Heart right ventricle (tissue), 16 donors: ENCODE measurements around the gene SPDEF. TPM values are rescaled to one million over a fixed set of nuclear protein-coding genes. Genes with fewer than 3 reads are reported as not detected.

ENCODE experiments used
- ATAC-seq, 8 donors: fragments of 200-7000 bp; cut with Tn5 transposase; one replicate each; pipeline ENCODE4 v1.9.1; 2020; ENCODE audit warnings: mild to moderate bottlenecking in 8 of 8, moderate library complexity in 8 of 8, moderate number of reproducible peaks in 1 of 8
- DNase-seq, 2 donors: peaks; one replicate each; pipeline ENCODE4 v3.0.0-alpha.2; 2020
- H3K27ac ChIP-seq, 10 donors: fragments of 200-600 bp; sonication (generic) in 2 of 10; one replicate each; pipeline versions ENCODE4 v1.5.0 to v1.8.0; 2020 to 2022; ENCODE audit warnings: mild to moderate bottlenecking in 3 of 10
- H3K27me3 ChIP-seq, 7 donors: fragments of 200-600 bp; one replicate each; pipeline ENCODE4 v1.8.0; 2021 to 2022; ENCODE audit warnings: mild to moderate bottlenecking in 2 of 7
- H3K36me3 ChIP-seq, 9 donors: fragments of 200-600 bp; sonication (generic) in 1 of 9; one replicate each; pipeline versions ENCODE4 v1.5.0 to v1.8.0; 2020 to 2022; ENCODE audit warnings: mild to moderate bottlenecking in 2 of 9
- H3K4me1 ChIP-seq, 9 donors: fragments of 200-600 bp; sonication (generic) in 1 of 9; one replicate each; pipeline versions ENCODE4 v1.5.0 to v1.8.0; 2020 to 2022; ENCODE audit warnings: mild to moderate bottlenecking in 4 of 9
- H3K4me3 ChIP-seq, 10 donors: fragments of 200-600 bp; sonication (generic) in 2 of 10; one replicate each; pipeline versions ENCODE4 v1.5.0 to v1.8.0; 2020 to 2022; ENCODE audit warnings: mild to moderate bottlenecking in 7 of 10, moderate library complexity in 2 of 10
- H3K9me3 ChIP-seq, 11 donors: fragments of 200-600 bp in 10 of 11; sonication (generic) in 2 of 11; one replicate each; pipeline versions ENCODE4 v1.5.0 to v1.8.0; 2013 to 2022; ENCODE audit warnings: mild to moderate bottlenecking in 2 of 11, control low read depth in 1 of 11, moderate library complexity in 1 of 11
- CTCF ChIP-seq, 9 donors: fragments of 200-600 bp; sonication (generic) in 2 of 9; IDR thresholded peaks; one replicate each; pipeline versions ENCODE4 v1.5.0 to v1.8.0; 2021 to 2022; ENCODE audit warnings: antibody characterized with exemption in 9 of 9, mild to moderate bottlenecking in 5 of 9, moderate library complexity in 1 of 9
- whole genome bisulfite sequencing, 2 donors: extraction: QIAGEN DNeasy Blood & Tissue Kit; methylation state at CpG; one replicate each; pipeline ENCODE4 v1.1.7; 2013; ENCODE audit warnings: inconsistent platforms in 1 of 2; 5-methylcytosine and 5-hydroxymethylcytosine counted together
- intact Hi-C, 10 donors: fragments of 100-400 bp; cut with DNase I; formaldehyde crosslinking; loops; one replicate each; pipeline versions ENCODE4 v1.11.1 to v1.14.2; 2022
- polyA plus RNA-seq, 2 donors: library from polyadenylated mRNA; stranded (reverse); fragments of 200-250 nt; gene quantifications; one replicate each; pipeline ENCODE4 v1.2.3, GENCODE V29; 2013
- total RNA-seq, 10 donors: library from RNA; stranded (reverse); fragmentation: NEBNext Ultra II Directional in 3 of 10; extraction: Animal tissue kit (Norgen Biotek cat#: 25700) in 3 of 10; gene quantifications; one replicate each; pipeline versions ENCODE4 v1.2.1 to v1.2.4, GENCODE V29; 2021 to 2023
- donor health status: Arrhythmogenic right ventricular cardiomyopathy.
- donor health status: ischemic (EF 13 %, LVEDD 7.1; RV severe dilation, severe dysfunction).
- donor health status: healthy with polysubstance abuse.
- donor health status: DM: no; HTN: yes; CAD: no.
- donor health status: DM: no; HTN: no; CAD: no.
- donor health status: ischemic (EF 25% LVEDD 6.9; RV normal size, moderate dysfunction).
- donor health status: ischemic (EF 25% LVEDD 5.7; RV mildly dilated, moderate dysfunction).
- donor health status: healthy.
- donor health status: DM: yes; HTN: yes; CAD: no.
- donor health status: Ischemic cardiomyopathy.
- donor health status: ischemic (EF 35%, LVEDD 5.7; RV mildly dilated, moderate dysfunction).
- donor health status: nonischemic (EF 11% LVEDD 7.7; RV severe dilation, severe dysfunction).
- donor health status: DM: yes; HTN: yes; CAD: no.
- donor health status: PGD.
- donor health status: ischemic (EF 29% LVEDD 5.4; RV normal size, mild dysfunction).
- donor health status: nonischemic (EF 23%, LVEDD 6.1; RV moderate dilation, normal function).

The SPDEF gene
- total and polyA plus RNA-seq, 12 donors: 0.15 to 0.60 (median 0.22) TPM; not detected in 2

- intact Hi-C loops: no loop called here
- no peaks in the 10 kb centered on the region for H3K36me3 ChIP-seq
- H3K9me3 ChIP-seq: peaks cover 0 to 10% (median 0%) of the 10 kb centered on the region in 11 donors
- H3K27ac ChIP-seq: no peak overlapping the region
- no peak for TF ChIP-seq CTCF (IDR thresholded peaks at IDR 0.05)
- no peak overlapping the region for H3K4me3 ChIP-seq
- WGBS, 2 donors: 93 to 94% methylated on average over 4 of the region's 4 CpGs
- peaks cover 0 to 5% (median 0%) of the 10 kb centered on the region in 7 donors for H3K27me3 ChIP-seq
- no peak for DNase-seq
- H3K4me1 ChIP-seq: peaks cover 0 to 5% (median 0%) of the 10 kb centered on the region in 9 donors
- ATAC-seq: no peak
Measured at GRCh38 chr6:34558172-34558714, 2.1 kb upstream of the SPDEF start.

- no peaks in the 10 kb centered on the region for H3K36me3 ChIP-seq
- intact Hi-C loops: no loop called here
- H3K4me1 ChIP-seq: peaks cover 0 to 5% (median 0%) of the 10 kb centered on the region in 9 donors
- DNase-seq (no peak), ATAC-seq (no peak)
- peaks cover 0 to 10% (median 0%) of the 10 kb centered on the region in 11 donors for H3K9me3 ChIP-seq
- 79 to 80% methylated on average over 9 of the region's 9 CpGs for WGBS, 2 donors
- H3K27me3 ChIP-seq: no peaks in the 10 kb centered on the region
- no peak overlapping the region for H3K27ac ChIP-seq
- no peak for TF ChIP-seq CTCF (IDR thresholded peaks at IDR 0.05)
- H3K4me3 ChIP-seq: no peak overlapping the region
Measured at GRCh38 chr6:34557228-34557627, 1.1 kb upstream of the SPDEF start.

- Histone ChIP-seq H3K27me3 (no peaks in the 10 kb centered on the region), H3K4me1 (peaks cover 0 to 5% (median 0%) of the 10 kb centered on the region in 9 donors), H3K9me3 (peaks cover 0 to 10% (median 0%) of the 10 kb centered on the region in 11 donors), H3K36me3 (no peaks in the 10 kb centered on the region), H3K27ac (no peak overlapping the region), H3K4me3 (no peak overlapping the region)
- 83 to 85% methylated on average over 9 of the region's 9 CpGs for WGBS, 2 donors
- ATAC-seq (no peak), DNase-seq (no peak)
- intact Hi-C loops: no loop called here
- no peak for TF ChIP-seq CTCF (IDR thresholded peaks at IDR 0.05)
Measured at GRCh38 chr6:34556493-34556892, 364 bp upstream of the SPDEF start.

GRCh38 chr6:34555328-34555727 is 801 bp downstream of the SPDEF start:
- intact Hi-C loops: no loop called here
- Histone ChIP-seq H3K4me1 (no peaks in the 10 kb centered on the region), H3K9me3 (peaks cover 0 to 10% (median 0%) of the 10 kb centered on the region in 11 donors), H3K27ac (no peak overlapping the region), H3K27me3 (no peaks in the 10 kb centered on the region), H3K36me3 (no peaks in the 10 kb centered on the region), H3K4me3 (no peak overlapping the region)
- 90% methylated on average over 8 of the region's 8 CpGs for WGBS, 2 donors
- ATAC-seq (no peak), DNase-seq (no peak)
- no peak for TF ChIP-seq CTCF (IDR thresholded peaks at IDR 0.05)
